SK-N-SH (cell line): ENCODE measurements around the gene STK26. TPM values are rescaled to one million over a fixed set of nuclear protein-coding genes. Genes with fewer than 3 reads are reported as not detected.

ENCODE experiments used
- CTCF ChIA-PET: fragments of 300-600, 350-600 bp; formaldehyde crosslinking; extraction: SDS; loops from one replicate; lab custom pipeline; 2021; lab: Yijun Ruan, JAX
- POLR2A ChIA-PET: fragments of 350-600 bp; sonication (Branson Sonifier 250); formaldehyde crosslinking; extraction: SDS; loops from one replicate; lab custom pipeline; 2020; ENCODE audit warnings: antibody characterized with exemption, inconsistent platforms; lab: Yijun Ruan, JAX
- DNase-seq: peaks from one replicate; pipeline ENCODE4 v3.0.0; 2012
- H2AFZ ChIP-seq: fragments of 200-600 bp; sonication (generic); 2 replicates; pipeline ENCODE4 v1.8.1; 2016; ENCODE audit warnings: antibody characterized with exemption, mild to moderate bottlenecking, low read depth
- H3F3A ChIP-seq: fragments of 200-600 bp; sonication (generic); replicated peaks from 2 replicates; pipeline ENCODE3; 2016; ENCODE audit warnings: antibody characterized with exemption, mild to moderate bottlenecking; ENCODE audit not compliant: insufficient read depth
- H3K27ac ChIP-seq, 2 experiments: fragments of 200-500 bp in 1 of 2; fragments of 200-600 bp in 1 of 2; sonication (Bioruptor generic) in 1 of 2; sonication (generic), shearing (Covaris generic) in 1 of 2; 2 replicates each; pipeline versions ENCODE4 v1.5.1 to v1.6.1; 2014 to 2016; ENCODE audit warnings: low read depth in 2 of 2, inconsistent platforms in 1 of 2, low read length in 1 of 2, mild to moderate bottlenecking in 1 of 2, mixed read lengths in 1 of 2
- H3K27me3 ChIP-seq: fragments of 200-600 bp; sonication (generic), shearing (Covaris generic); 2 replicates; pipeline ENCODE4 v1.6.1; 2016; ENCODE audit warnings: mixed run types; ENCODE audit not compliant: insufficient read depth
- H3K36me3 ChIP-seq, 2 experiments: fragments of 200-500 bp in 1 of 2; fragments of 200-600 bp in 1 of 2; sonication (Bioruptor generic) in 1 of 2; sonication (generic) in 1 of 2; replicated peaks in 1 of 2; 2 replicates each; pipeline versions ENCODE3 to v1.5.1; 2014 to 2016; ENCODE audit warnings: low read length in 1 of 2, mild to moderate bottlenecking in 1 of 2; ENCODE audit not compliant: insufficient read depth in 2 of 2, control insufficient read depth in 1 of 2
- H3K4me1 ChIP-seq, 2 experiments: fragments of 200-500 bp in 1 of 2; fragments of 200-600 bp in 1 of 2; sonication (Bioruptor generic) in 1 of 2; sonication (generic), shearing (Covaris generic) in 1 of 2; 2 replicates each; pipeline versions ENCODE4 v1.5.1 to v1.6.1; 2014 to 2016; ENCODE audit warnings: low read depth in 1 of 2, low read length in 1 of 2, mixed run types in 1 of 2; ENCODE audit not compliant: insufficient read depth in 2 of 2, control insufficient read depth in 1 of 2
- H3K4me2 ChIP-seq: fragments of 200-600 bp; sonication (generic), shearing (Covaris generic); 2 replicates; pipeline ENCODE4 v1.6.1; 2017; ENCODE audit warnings: mixed run types
- H3K4me3 ChIP-seq, 2 experiments: fragments of 200-500 bp in 1 of 2; fragments of 200-600 bp in 1 of 2; sonication (Bioruptor generic) in 1 of 2; sonication (generic), shearing (Covaris generic) in 1 of 2; 2 replicates each; pipeline versions ENCODE4 v1.5.1 to v1.8.1; 2014 to 2016; ENCODE audit warnings: low read depth in 2 of 2, inconsistent platforms in 1 of 2, low read length in 1 of 2, mild to moderate bottlenecking in 1 of 2, mixed read lengths in 1 of 2, moderate library complexity in 1 of 2
- H3K79me2 ChIP-seq: fragments of 200-600 bp; sonication (generic); 2 replicates; pipeline ENCODE4 v1.8.1; 2017; ENCODE audit warnings: mild to moderate bottlenecking; ENCODE audit not compliant: insufficient read depth
- H3K9ac ChIP-seq: fragments of 200-600 bp; sonication (generic); 2 replicates; pipeline ENCODE4 v1.6.1; 2017; ENCODE audit warnings: mixed run types
- H3K9me2 ChIP-seq: fragments of 200-600 bp; sonication (generic); 2 replicates; pipeline ENCODE4 v1.6.1; 2017; ENCODE audit warnings: mixed run types
- H3K9me3 ChIP-seq: fragments of 200-600 bp; sonication (generic); 2 replicates; pipeline ENCODE4 v1.6.1; 2017; ENCODE audit warnings: mixed run types, mild to moderate bottlenecking, moderate library complexity
- H4K20me1 ChIP-seq: fragments of 200-600 bp; sonication (generic); 2 replicates; pipeline ENCODE4 v1.6.1; 2017; ENCODE audit warnings: mild to moderate bottlenecking, mixed run types; ENCODE audit not compliant: insufficient read depth
- CHD2 ChIP-seq: fragments of 150-350 bp; IDR thresholded peaks from 2 replicates; pipeline ENCODE4 v1.6.1; 2018; ENCODE audit warnings: low read length; ENCODE audit not compliant: partially characterized antibody
- ELF1 ChIP-seq: IDR thresholded peaks from 2 replicates; pipeline ENCODE4 v1.4.0; 2012
- FOSL2 ChIP-seq: IDR thresholded peaks from 2 replicates; pipeline ENCODE4 v1.4.0; 2012; ENCODE audit warnings: low read depth, mild to moderate bottlenecking, moderate library complexity, borderline replicate concordance
- FOXJ3 ChIP-seq: sonication (generic); formaldehyde crosslinking; IDR thresholded peaks from 2 replicates; pipeline ENCODE4 v1.5.1; 2020; ENCODE audit warnings: mild to moderate bottlenecking, missing genetic modification reagents
- GABPA ChIP-seq: IDR thresholded peaks from 2 replicates; pipeline ENCODE4 v1.4.0; 2012; ENCODE audit warnings: low read depth, mild to moderate bottlenecking
- IRF3 ChIP-seq: fragments of 150-350 bp; IDR thresholded peaks from 2 replicates; pipeline ENCODE4 v1.6.1; 2016; ENCODE audit warnings: mild to moderate bottlenecking, low read depth, low read length
- MEF2A ChIP-seq: IDR thresholded peaks from 2 replicates; pipeline ENCODE4 v1.4.0; 2012; ENCODE audit warnings: low read depth, borderline replicate concordance
- MXI1 ChIP-seq: IDR thresholded peaks from 2 replicates; pipeline ENCODE4 v1.6.1; 2012; ENCODE audit warnings: mild to moderate bottlenecking, low read depth, low read length, improper control_type of control experiment
- NFIC ChIP-seq: IDR thresholded peaks from 2 replicates; pipeline ENCODE4 v1.4.0; 2012; ENCODE audit warnings: borderline replicate concordance
- NRF1 ChIP-seq: IDR thresholded peaks from 2 replicates; pipeline ENCODE4 v1.6.1; 2012; ENCODE audit warnings: low read depth, mild to moderate bottlenecking, low read length
- POLR2AphosphoS5 ChIP-seq: IDR thresholded peaks from 2 replicates; pipeline ENCODE4 v1.6.1; 2012; ENCODE audit warnings: low read depth, low read length
- RCOR1 ChIP-seq: fragments of 150-350 bp; IDR thresholded peaks from 2 replicates; pipeline ENCODE4 v1.6.1; 2017; ENCODE audit warnings: antibody characterized with exemption, low read length
- RFX5 ChIP-seq: IDR thresholded peaks from 2 replicates; pipeline ENCODE4 v1.6.1; 2012; ENCODE audit warnings: mild to moderate bottlenecking, improper control_type of control experiment, low read length
- SIN3A ChIP-seq: IDR thresholded peaks from 2 replicates; pipeline ENCODE4 v1.6.1; 2012; ENCODE audit warnings: low read depth, mild to moderate bottlenecking, low read length, moderate library complexity, borderline replicate concordance
- TAF1 ChIP-seq: IDR thresholded peaks from 2 replicates; pipeline ENCODE4 v1.6.1; 2012; ENCODE audit warnings: low read depth, mild to moderate bottlenecking, low read length, moderate library complexity, borderline replicate concordance
- USF1 ChIP-seq: IDR thresholded peaks from 2 replicates; pipeline ENCODE4 v1.4.0; 2012; ENCODE audit warnings: low read depth, borderline replicate concordance
- YY1 ChIP-seq: IDR thresholded peaks from 2 replicates; pipeline ENCODE4 v1.4.0; 2012; ENCODE audit warnings: low read depth, mild to moderate bottlenecking
- ZBTB33 ChIP-seq: IDR thresholded peaks from 2 replicates; pipeline ENCODE4 v1.4.0; 2012; ENCODE audit warnings: low read depth, borderline replicate concordance
- WGBS: methylation state at CpG from one replicate; pipeline ENCODE4 v1.1.6; 2017; ENCODE audit warnings: low lambda C conversion rate; 5-methylcytosine and 5-hydroxymethylcytosine counted together
- polyA plus RNA-seq, 3 experiments: library from polyadenylated mRNA; depleted of rRNA; stranded (reverse); fragments of >200 nt; gene quantifications; 2 replicates each; pipeline ENCODE4 v1.2.3, GENCODE V29; 2012

STK26 gene
- polyA plus RNA-seq, 1 of the 3 experiments (the other 2 are of a cell fraction) = 3.5 TPM

GRCh38 chrX:132037479-132037993, 14.4 kb downstream of the STK26 start:
- H3K4me1 ChIP-seq = no peaks in the 10 kb centered on the region
- H3K79me2 ChIP-seq = no peaks in the 10 kb centered on the region
- H3K4me3 ChIP-seq = no peak overlapping the region
- 42% methylated on average over 5 of the region's 5 CpGs for WGBS
- H3K9me2 ChIP-seq = no peaks in the 10 kb centered on the region
- no peaks in the 10 kb centered on the region for H3K9me3 ChIP-seq
- no peaks in the 10 kb centered on the region for H4K20me1 ChIP-seq
- no peaks in the 10 kb centered on the region for H3K36me3 ChIP-seq
- CTCF ChIA-PET = no interaction called here
- H3K27ac ChIP-seq = no peak overlapping the region
- 0 out of 2 replicates have a peak, but pooled peaks cover 4% of the 10 kb centered on the region for H3K27me3 ChIP-seq
- TF ChIP-seq NFIC (no peak), RFX5 (no peak), SIN3A (no peak), YY1 (no peak), FOXJ3 (CRISPR knock-in tag) (no peak), IRF3 (no peak), FOSL2 (no peak), TAF1 (no peak), CHD2 (no peak), NRF1 (no peak), GABPA (no peak), ZBTB33 (no peak), USF1 (no peak), RCOR1 (no peak), MXI1 (no peak), ELF1 (no peak)
- no peak overlapping the region for H3K4me2 ChIP-seq
- H3K9ac ChIP-seq = no peak overlapping the region
- no peaks in the 10 kb centered on the region for H3F3A ChIP-seq
- POLR2A ChIA-PET = no interaction called here
- no peak overlapping the region for H2AFZ ChIP-seq
- DNase-seq = no peak

- ChIA-PET CTCF (no interaction called here), POLR2A (no interaction called here)
- Histone ChIP-seq H3K79me2 (no peaks in the 10 kb centered on the region), H3K9me3 (no peaks in the 10 kb centered on the region), H3K4me1 (no peaks in the 10 kb centered on the region; a peak in 1 of 4 replicates), H4K20me1 (no peaks in the 10 kb centered on the region), H3K9ac (no peak overlapping the region), H3K9me2 (no peaks in the 10 kb centered on the region), H3K36me3 (no peaks in the 10 kb centered on the region), H3K4me3 (no peak overlapping the region), H3K27ac (no peak overlapping the region), H3F3A (no peaks in the 10 kb centered on the region), H3K27me3 (no peaks in the 10 kb centered on the region), H2AFZ (no peak overlapping the region), H3K4me2 (no peak overlapping the region)
- no peak for DNase-seq
- TF ChIP-seq POLR2AphosphoS5 (no peak), NFIC (no peak), MEF2A (no peak)
- WGBS = 54% methylated on average over 2 of the region's 2 CpGs
Observed at GRCh38 chrX:132040066-132040465, 17.0 kb downstream of the STK26 start.
